ENCODE results near the gene ZNF208. TPM values are rescaled to one million over a fixed set of nuclear protein-coding genes. Genes with fewer than 3 reads are reported as not detected.

The ZNF208 gene
- total RNA-seq, 1 donor from 2014 or later = not detected

- H3K36me3 ChIP-seq = no peaks in the 10 kb centered on the region
- H3K79me2 ChIP-seq (ENCODE audit: low read depth) = no peaks in the 10 kb centered on the region
- no peaks in the 10 kb centered on the region for H3K4me1 ChIP-seq
- no peak overlapping the region for H3K4me3 ChIP-seq
- no peaks in the 10 kb centered on the region for H4K20me1 ChIP-seq (ENCODE audit: low read depth)
- TF ChIP-seq, protein P1, sequence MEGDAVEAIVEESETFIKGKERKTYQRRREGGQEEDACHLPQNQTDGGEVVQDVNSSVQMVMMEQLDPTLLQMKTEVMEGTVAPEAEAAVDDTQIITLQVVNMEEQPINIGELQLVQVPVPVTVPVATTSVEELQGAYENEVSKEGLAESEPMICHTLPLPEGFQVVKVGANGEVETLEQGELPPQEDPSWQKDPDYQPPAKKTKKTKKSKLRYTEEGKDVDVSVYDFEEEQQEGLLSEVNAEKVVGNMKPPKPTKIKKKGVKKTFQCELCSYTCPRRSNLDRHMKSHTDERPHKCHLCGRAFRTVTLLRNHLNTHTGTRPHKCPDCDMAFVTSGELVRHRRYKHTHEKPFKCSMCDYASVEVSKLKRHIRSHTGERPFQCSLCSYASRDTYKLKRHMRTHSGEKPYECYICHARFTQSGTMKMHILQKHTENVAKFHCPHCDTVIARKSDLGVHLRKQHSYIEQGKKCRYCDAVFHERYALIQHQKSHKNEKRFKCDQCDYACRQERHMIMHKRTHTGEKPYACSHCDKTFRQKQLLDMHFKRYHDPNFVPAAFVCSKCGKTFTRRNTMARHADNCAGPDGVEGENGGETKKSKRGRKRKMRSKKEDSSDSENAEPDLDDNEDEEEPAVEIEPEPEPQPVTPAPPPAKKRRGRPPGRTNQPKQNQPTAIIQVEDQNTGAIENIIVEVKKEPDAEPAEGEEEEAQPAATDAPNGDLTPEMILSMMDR (IDR thresholded peaks at IDR 0.05) = no peak
- no peak for TF ChIP-seq EZH2phosphoT487 (IDR thresholded peaks at IDR 0.05)
- TF ChIP-seq EZH2 (IDR thresholded peaks at IDR 0.05) = no peak
- Mint-ChIP-seq H3K27ac (no peak overlapping the region), H3K4me1 (no peaks in the 10 kb centered on the region), H3K4me3 (no peak overlapping the region), H3K9me3 (peaks cover 39% of the 10 kb centered on the region), H3K36me3 (no peaks in the 10 kb centered on the region), H3K27me3 (ENCODE audit: insufficient read depth, low read depth) (no peaks in the 10 kb centered on the region)
- no peak overlapping the region for H3K27ac ChIP-seq
- H3K27me3 ChIP-seq = no peaks in the 10 kb centered on the region
- H2AFZ ChIP-seq (replicated peaks) = no peak overlapping the region
- no peak overlapping the region for H3K4me2 ChIP-seq
- DNase-seq (ENCODE audit: low spot score) = no peak
- no peaks in the 10 kb centered on the region for H3F3A ChIP-seq (ENCODE audit: low read depth)
- no peak overlapping the region for H3K9ac ChIP-seq
- peaks cover 39% of the 10 kb centered on the region for H3K9me3 ChIP-seq (ENCODE audit: low read depth)
Observed at GRCh38 chr19:21940684-21941083, 70.1 kb downstream of the ZNF208 start.

GRCh38 chr19:21934593-21934992 is 76.2 kb downstream of the ZNF208 start:
- no peak overlapping the region for H3K27ac Mint-ChIP-seq
- H2AFZ ChIP-seq (replicated peaks) = no peak overlapping the region
- H3K4me3 ChIP-seq = no peak overlapping the region
- no peak overlapping the region for H3K9ac ChIP-seq
- H3K79me2 ChIP-seq (ENCODE audit: low read depth) = no peaks in the 10 kb centered on the region
- H3K27me3 ChIP-seq = no peaks in the 10 kb centered on the region
- peaks cover 53% of the 10 kb centered on the region for H3K9me3 Mint-ChIP-seq
- H3K4me1 Mint-ChIP-seq = no peaks in the 10 kb centered on the region
- H3K27me3 Mint-ChIP-seq (ENCODE audit: insufficient read depth, low read depth) = no peaks in the 10 kb centered on the region
- no peak overlapping the region for H3K4me2 ChIP-seq
- no peak for DNase-seq (ENCODE audit: low spot score)
- TF ChIP-seq, protein P1 (IDR thresholded peaks at IDR 0.05) = no peak
- TF ChIP-seq EZH2 (IDR thresholded peaks at IDR 0.05) = no peak
- no peak for TF ChIP-seq EZH2phosphoT487 (IDR thresholded peaks at IDR 0.05)
- no peak overlapping the region for H3K27ac ChIP-seq
- H4K20me1 ChIP-seq (ENCODE audit: low read depth) = no peaks in the 10 kb centered on the region
- no peak overlapping the region for H3K4me3 Mint-ChIP-seq
- no peaks in the 10 kb centered on the region for H3F3A ChIP-seq (ENCODE audit: low read depth)
- H3K36me3 ChIP-seq = no peaks in the 10 kb centered on the region
- H3K36me3 Mint-ChIP-seq = no peaks in the 10 kb centered on the region
- peaks cover 20% of the 10 kb centered on the region for H3K9me3 ChIP-seq (ENCODE audit: low read depth)
- no peaks in the 10 kb centered on the region for H3K4me1 ChIP-seq

DNA sequence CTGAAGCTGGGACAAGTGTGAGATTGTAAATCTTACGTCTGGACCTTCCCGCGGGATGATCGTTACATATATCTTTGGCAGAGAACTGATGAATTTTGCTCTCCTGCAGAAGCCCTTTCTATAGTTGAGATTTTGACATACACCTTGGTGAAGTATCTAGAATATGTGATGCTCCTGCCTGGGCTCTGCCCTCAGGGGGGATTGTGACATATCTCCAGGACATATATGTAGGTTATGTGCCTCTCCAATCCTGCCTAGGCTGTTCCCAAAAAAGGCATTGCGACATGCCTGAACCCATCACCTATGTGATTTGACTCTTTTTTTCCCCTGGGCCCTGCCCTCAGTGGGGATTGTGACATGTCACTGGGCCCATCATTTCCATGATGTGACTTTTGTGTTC is 76.6 kb downstream of the ZNF208 start:
- H3K9me3 Mint-ChIP-seq = peaks cover 58% of the 10 kb centered on the region
- no peaks in the 10 kb centered on the region for H3K36me3 Mint-ChIP-seq

More for the DNA sequence above, 76.6 kb downstream of the ZNF208 start:
- H4K20me1 ChIP-seq (ENCODE audit: low read depth) = no peaks in the 10 kb centered on the region
- H3K36me3 ChIP-seq = no peaks in the 10 kb centered on the region
- H3K4me2 ChIP-seq = no peak overlapping the region
- no peak overlapping the region for H3K9ac ChIP-seq
- H3K27me3 ChIP-seq = no peaks in the 10 kb centered on the region
- H2AFZ ChIP-seq (replicated peaks) = no peak overlapping the region
- no peak for TF ChIP-seq EZH2 (IDR thresholded peaks at IDR 0.05)
- TF ChIP-seq, protein P1 (IDR thresholded peaks at IDR 0.05) = no peak
- peaks cover 18% of the 10 kb centered on the region for H3K9me3 ChIP-seq (ENCODE audit: low read depth)
- H3K4me3 ChIP-seq = no peak overlapping the region
- no peak for DNase-seq (ENCODE audit: low spot score)
- no peaks in the 10 kb centered on the region for H3K27me3 Mint-ChIP-seq (ENCODE audit: insufficient read depth, low read depth)
- no peak overlapping the region for H3K27ac ChIP-seq
- no peaks in the 10 kb centered on the region for H3K79me2 ChIP-seq (ENCODE audit: low read depth)
- no peaks in the 10 kb centered on the region for H3F3A ChIP-seq (ENCODE audit: low read depth)
- no peak overlapping the region for H3K27ac Mint-ChIP-seq
- H3K4me1 Mint-ChIP-seq = no peaks in the 10 kb centered on the region
- H3K4me1 ChIP-seq = no peaks in the 10 kb centered on the region
- no peak overlapping the region for H3K4me3 Mint-ChIP-seq

Data from neural progenitor cell (in vitro differentiated cells).